ENCODE results near the gene KCNQ4. TPM values are rescaled to one million over a fixed set of nuclear protein-coding genes. Genes with fewer than 3 reads are reported as not detected.

KCNQ4 gene
- total and polyA plus RNA-seq, 2 of the 4 experiments (the other 2 are of a cell fraction), result 0.07 TPM; not detected in 1

DNA sequence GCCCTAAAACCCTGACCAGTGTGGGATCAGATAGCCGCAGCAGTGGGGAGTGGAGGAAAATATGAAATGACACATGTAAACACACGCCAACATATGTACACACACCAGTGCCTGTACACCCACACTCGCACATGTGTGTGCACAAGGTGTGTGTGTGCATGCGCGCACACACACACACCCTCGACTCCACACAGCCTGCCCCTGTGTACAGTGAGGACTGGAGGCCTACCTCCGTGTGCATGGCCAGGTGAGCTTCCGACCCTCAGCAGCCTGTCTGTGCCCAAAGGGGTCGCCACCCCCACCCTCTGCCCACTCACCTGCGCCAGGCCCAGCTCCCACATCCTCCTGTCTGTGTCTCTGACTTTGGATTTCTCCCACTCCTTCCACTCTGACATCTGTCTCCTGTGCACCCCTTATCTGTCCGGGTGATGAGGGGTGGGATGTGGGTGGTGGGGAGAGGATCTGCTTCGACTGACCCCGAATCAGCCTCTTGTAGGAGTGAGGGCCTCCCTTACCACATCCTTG lies 46.9 kb downstream of the KCNQ4 start:
- H3K9me3 ChIP-seq (ENCODE audit: control insufficient read depth, insufficient read depth, low read length), result no peaks in the 10 kb centered on the region
- peaks cover 7% of the 10 kb centered on the region for H3K9me1 ChIP-seq (ENCODE audit: insufficient read depth, low read length)
- peaks cover 2% of the 10 kb centered on the region for H3K4me1 ChIP-seq (ENCODE audit: control insufficient read depth, insufficient read depth, low read length)
- no peaks in the 10 kb centered on the region for H4K20me1 ChIP-seq (ENCODE audit: insufficient read depth, low read length)
- no peak for DNase-seq
- no peak overlapping the region for H3K18ac ChIP-seq (ENCODE audit: low read depth, low read length)
- in situ Hi-C loops (cut with MboI; ENCODE audit: low sequenced_read_pairs) (no loop called here), dilution Hi-C loops (cut with HindIII; ENCODE audit: low sequenced_read_pairs, unreplicated experiment) (no loop called here), intact Hi-C loops (cut with micrococcal nuclease) (no loop called here)
- H2AK5ac ChIP-seq (ENCODE audit: low read depth, low read length), result no peak overlapping the region
- no peak overlapping the region for H2BK15ac ChIP-seq (ENCODE audit: low read depth, low read length)
- no peak overlapping the region for H3K4me2 ChIP-seq (ENCODE audit: low read depth, low read length)
- TF ChIP-seq CHD1 (IDR thresholded peaks at IDR 0.05; ENCODE audit: low read depth, low read length), result no peak
- TF ChIP-seq POLR2A (IDR thresholded peaks at IDR 0.05; ENCODE audit: low read depth, low read length), result no peak
- TF ChIP-seq FOS (IDR thresholded peaks at IDR 0.05; ENCODE audit: low read depth, low read length), result no peak
- TF ChIP-seq, protein P1, sequence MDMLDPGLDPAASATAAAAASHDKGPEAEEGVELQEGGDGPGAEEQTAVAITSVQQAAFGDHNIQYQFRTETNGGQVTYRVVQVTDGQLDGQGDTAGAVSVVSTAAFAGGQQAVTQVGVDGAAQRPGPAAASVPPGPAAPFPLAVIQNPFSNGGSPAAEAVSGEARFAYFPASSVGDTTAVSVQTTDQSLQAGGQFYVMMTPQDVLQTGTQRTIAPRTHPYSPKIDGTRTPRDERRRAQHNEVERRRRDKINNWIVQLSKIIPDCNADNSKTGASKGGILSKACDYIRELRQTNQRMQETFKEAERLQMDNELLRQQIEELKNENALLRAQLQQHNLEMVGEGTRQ (IDR thresholded peaks at IDR 0.05; ENCODE audit: low read depth, low read length), result no peak
- TF ChIP-seq, protein P2, sequence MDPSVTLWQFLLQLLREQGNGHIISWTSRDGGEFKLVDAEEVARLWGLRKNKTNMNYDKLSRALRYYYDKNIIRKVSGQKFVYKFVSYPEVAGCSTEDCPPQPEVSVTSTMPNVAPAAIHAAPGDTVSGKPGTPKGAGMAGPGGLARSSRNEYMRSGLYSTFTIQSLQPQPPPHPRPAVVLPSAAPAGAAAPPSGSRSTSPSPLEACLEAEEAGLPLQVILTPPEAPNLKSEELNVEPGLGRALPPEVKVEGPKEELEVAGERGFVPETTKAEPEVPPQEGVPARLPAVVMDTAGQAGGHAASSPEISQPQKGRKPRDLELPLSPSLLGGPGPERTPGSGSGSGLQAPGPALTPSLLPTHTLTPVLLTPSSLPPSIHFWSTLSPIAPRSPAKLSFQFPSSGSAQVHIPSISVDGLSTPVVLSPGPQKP (IDR thresholded peaks at IDR 0.05; ENCODE audit: borderline replicate concordance, low read depth, low read length), result no peak
- TF ChIP-seq MAFK (IDR thresholded peaks at IDR 0.05; ENCODE audit: low read depth, low read length), result no peak
- no peak for TF ChIP-seq BHLHE40 (IDR thresholded peaks at IDR 0.05; ENCODE audit: low read depth, low read length)
- no peak for TF ChIP-seq RFX5 (IDR thresholded peaks at IDR 0.05; ENCODE audit: low read depth, low read length)
- no peak for TF ChIP-seq SMC3 (IDR thresholded peaks at IDR 0.05; ENCODE audit: low read depth, low read length)
- TF ChIP-seq RAD21 (IDR thresholded peaks at IDR 0.05; ENCODE audit: low read length), result no peak
- no peak overlapping the region for H2AFZ ChIP-seq (replicated peaks; ENCODE audit: low read length, poor library complexity)
- no peaks in the 10 kb centered on the region for H3K79me1 ChIP-seq (ENCODE audit: low read depth in 1 of 2, low read length in 2 of 2)
- no peak for ATAC-seq (ENCODE audit: low read depth)
- WGBS, 2 experiments (ENCODE audit: extremely low coverage in 2 of 2, insufficient read length in 1 of 2), result no CpG with 5 or more reads among the region's 13 CpGs
- no peaks in the 10 kb centered on the region; the same call in 1 of the 2 replicates for H3K27me3 ChIP-seq (ENCODE audit: control insufficient read depth, insufficient read depth, low read length)
- no peak overlapping the region for H3K9ac ChIP-seq (ENCODE audit: low read depth, low read length)
- H4K91ac ChIP-seq (ENCODE audit: insufficient read depth, low read depth, low read length), result no peak overlapping the region
- H2BK20ac ChIP-seq (ENCODE audit: low read depth, low read length), result no peak overlapping the region
- H3K27ac ChIP-seq (ENCODE audit: insufficient read depth, low read length), result no peak overlapping the region
- no peak overlapping the region for H3K4me3 ChIP-seq (ENCODE audit: insufficient read depth, low read depth, low read length)
- ChIA-PET POLR2A (ENCODE audit: unreplicated experiment) (no interaction called here), CTCF (no interaction called here)
- H3K36me3 ChIP-seq (ENCODE audit: control insufficient read depth, insufficient read depth, low read length), result no peaks in the 10 kb centered on the region
- H2BK120ac ChIP-seq (ENCODE audit: low read depth, low read length), result no peak overlapping the region
- no peak overlapping the region for H2AK9ac ChIP-seq (replicated peaks; ENCODE audit: low read depth, low read length, poor library complexity)
- H2BK5ac ChIP-seq (ENCODE audit: low read depth, low read length, poor library complexity, severe bottlenecking), result no peak overlapping the region
- H3K56ac ChIP-seq (ENCODE audit: extremely low read depth, insufficient read depth, low read length), result no peak overlapping the region
- no peak overlapping the region for H3K14ac ChIP-seq (replicated peaks; ENCODE audit: low read depth, low read length)
- no peak overlapping the region for H4K8ac ChIP-seq (ENCODE audit: low read depth in 2 of 2, low read length in 2 of 2)
- H3K4ac ChIP-seq (ENCODE audit: low read depth, low read length), result no peak overlapping the region
- no TSS peak for BruUV-seq (replicated peaks)
- H3K23ac ChIP-seq (ENCODE audit: low read depth, low read length), result no peak overlapping the region
- H4K5ac ChIP-seq (ENCODE audit: low read depth, low read length), result no peak overlapping the region

Measured in IMR-90 (cell line).